SJCRH30 (cell line): ENCODE measurements around the gene JPH3. TPM values are rescaled to one million over a fixed set of nuclear protein-coding genes. Genes with fewer than 3 reads are reported as not detected.

Experiments used
- DNase-seq, 2 experiments: peaks; one replicate each; pipeline ENCODE4 v3.0.0-alpha.2; 2015 to 2020
- H3K27ac ChIP-seq: fragments of 250-450 bp; sonication (Bioruptor Pico); 2 replicates; pipeline ENCODE4 v1.5.1; 2020; ENCODE audit warnings: mild to moderate bottlenecking, moderate library complexity
- H3K27me3 ChIP-seq: fragments of 250-450 bp; sonication (Bioruptor Pico); 2 replicates; pipeline ENCODE4 v1.5.1; 2020; ENCODE audit warnings: mild to moderate bottlenecking, moderate library complexity
- H3K36me3 ChIP-seq: fragments of 250-450 bp; sonication (Bioruptor Pico); 2 replicates; pipeline ENCODE4 v1.5.1; 2020; ENCODE audit warnings: mild to moderate bottlenecking, moderate library complexity
- H3K4me1 ChIP-seq: fragments of 250-450 bp; sonication (Bioruptor Pico); 2 replicates; pipeline ENCODE4 v1.5.1; 2020; ENCODE audit warnings: mild to moderate bottlenecking, moderate library complexity
- H3K4me3 ChIP-seq: fragments of 250-450 bp; sonication (Bioruptor Pico); 2 replicates; pipeline ENCODE4 v1.5.1; 2020; ENCODE audit warnings: mild to moderate bottlenecking, moderate library complexity
- H3K9me3 ChIP-seq: fragments of 250-450 bp; sonication (Bioruptor Pico); replicated peaks from 2 replicates; pipeline ENCODE4 v1.5.1; 2020; ENCODE audit warnings: mild to moderate bottlenecking, moderate library complexity
- total RNA-seq: library from RNA; depleted of rRNA; stranded (reverse); fragments of >200 nt; shearing (Covaris generic); gene quantifications from 2 replicates; pipeline ENCODE4 v1.2.3, GENCODE V29; 2014; rRNA removed

JPH3 gene
- total RNA-seq, 1 experiment from 2014 or later: not detected

- no peaks in the 10 kb centered on the region for H3K4me1 ChIP-seq
- peaks cover 14% of the 10 kb centered on the region; the same call in 1 of the 2 replicates for H3K36me3 ChIP-seq
- H3K27me3 ChIP-seq: no peaks in the 10 kb centered on the region
These were observed 143.9 kb downstream of the JPH3 start for GRCh38 chr16:87746178-87746577.

More at GRCh38 chr16:87746178-87746577, 143.9 kb downstream of the JPH3 start:
- Histone ChIP-seq H3K4me3 (no peak overlapping the region), H3K9me3 (no peaks in the 10 kb centered on the region), H3K27ac (no peak overlapping the region)
- no peak for DNase-seq

Other genes starting within 250 kb of the JPH3 start
- 11.9 and 13.1 TPM in 2 replicates for gene FBXO31, start 218.7 kb upstream of the JPH3 start, total RNA-seq
- 12.1 and 12.9 TPM in 2 replicates for gene MAP1LC3B, start 210.2 kb upstream of the JPH3 start, total RNA-seq
- gene ZCCHC14, start 109.5 kb upstream of the JPH3 start, total RNA-seq: 5.9 and 7.5 TPM in 2 replicates
- gene KLHDC4, start 163.5 kb downstream of the JPH3 start, total RNA-seq: 19.2 and 25.9 TPM in 2 replicates